OCI-LY7 (cell line): ENCODE measurements around the gene MT1HL1. TPM values are rescaled to one million over a fixed set of nuclear protein-coding genes. Genes with fewer than 3 reads are reported as not detected.

Experiments
- BruUV-seq: library from RNA; stranded (reverse); fragments of 400-500 nt; replicated peaks from 2 replicates; lab custom pipeline; 2021; lab: Mats Ljungman, UMichigan
- CTCF ChIA-PET: fragments of 300-600 bp; sonication (Branson Sonifier 250); formaldehyde crosslinking; loops from one replicate; lab custom pipeline; 2022; ENCODE audit warnings: antibody characterized with exemption; ENCODE audit not compliant: unreplicated experiment; lab: Charles Lee
- POLR2A ChIA-PET: fragments of 300-600 bp; sonication (Branson Sonifier 250); formaldehyde crosslinking; loops from one replicate; lab custom pipeline; 2022; ENCODE audit warnings: antibody characterized with exemption; lab: Charles Lee
- DNase-seq: peaks from one replicate; pipeline ENCODE4 v3.0.0-alpha.2; 2015; ENCODE audit warnings: low spot score
- H2AFZ ChIP-seq: fragments of 200-600 bp; sonication (generic), shearing (Covaris generic); 2 replicates; pipeline ENCODE4 v1.6.1; 2014; ENCODE audit warnings: mild to moderate bottlenecking, antibody characterized with exemption, low read length, moderate library complexity
- H3K27ac ChIP-seq: fragments of 200-600 bp; sonication (generic); 2 replicates; pipeline ENCODE4 v1.5.1; 2014; ENCODE audit warnings: mixed run types, low read depth, mild to moderate bottlenecking, moderate library complexity, low read length, inconsistent platforms; ENCODE audit not compliant: poor library complexity, severe bottlenecking
- H3K36me3 ChIP-seq: fragments of 200-600 bp; sonication (generic); 2 replicates; pipeline ENCODE4 v1.6.1; 2014; ENCODE audit warnings: mild to moderate bottlenecking, antibody characterized with exemption, low read length, moderate library complexity, mixed read lengths; ENCODE audit not compliant: insufficient read depth
- H3K4me1 ChIP-seq: fragments of 200-600 bp; sonication (generic); 2 replicates; pipeline ENCODE4 v1.5.1; 2014; ENCODE audit warnings: mild to moderate bottlenecking, low read length; ENCODE audit not compliant: insufficient read depth, poor library complexity, severe bottlenecking
- H3K4me2 ChIP-seq: fragments of 200-600 bp; sonication (generic); 2 replicates; pipeline ENCODE4 v1.6.1; 2014; ENCODE audit warnings: mild to moderate bottlenecking, low read length
- H3K4me3 ChIP-seq: fragments of 200-600 bp; sonication (generic); 2 replicates; pipeline ENCODE4 v1.5.1; 2014; ENCODE audit warnings: mild to moderate bottlenecking, low read depth, low read length; ENCODE audit not compliant: poor library complexity, severe bottlenecking
- H3K79me2 ChIP-seq: fragments of 200-600 bp; sonication (generic); 2 replicates; pipeline ENCODE4 v1.6.1; 2016; ENCODE audit warnings: low read depth, mild to moderate bottlenecking, low read length, moderate library complexity, mixed read lengths; ENCODE audit not compliant: insufficient read depth
- H3K9me2 ChIP-seq: fragments of 200-600 bp; sonication (generic); 2 replicates; pipeline ENCODE4 v1.6.1; 2016; ENCODE audit warnings: mild to moderate bottlenecking, low read length, mixed read lengths; ENCODE audit not compliant: insufficient read depth
- H3K9me3 ChIP-seq: fragments of 200-600 bp; sonication (generic); 2 replicates; pipeline ENCODE4 v1.6.1; 2014; ENCODE audit warnings: mild to moderate bottlenecking, mixed run types, low read length, mixed read lengths
- H4K20me1 ChIP-seq: fragments of 200-600 bp; sonication (generic); 2 replicates; pipeline ENCODE4 v1.6.1; 2014; ENCODE audit warnings: mild to moderate bottlenecking, antibody characterized with exemption, low read length, moderate library complexity, mixed read lengths; ENCODE audit not compliant: insufficient read depth
- CTCF ChIP-seq: fragments of 200-600 bp; sonication (generic); conservative IDR thresholded peaks from 2 replicates; pipeline ENCODE4 v1.5.1; 2014; ENCODE audit warnings: mild to moderate bottlenecking, antibody characterized with exemption, low read length, moderate library complexity, mixed read lengths
- EZH2phosphoT487 ChIP-seq: fragments of 200-600 bp; sonication (generic); IDR thresholded peaks from 2 replicates; pipeline ENCODE4 v1.6.1; 2018; ENCODE audit warnings: low read depth, borderline replicate concordance, mild to moderate bottlenecking, mixed run types, antibody characterized with exemption, low read length, moderate library complexity, mixed read lengths
- intact Hi-C: fragments of 100-400 bp; cut with micrococcal nuclease; formaldehyde crosslinking; loops from one replicate; pipeline ENCODE4 v1.10.0; 2022; ENCODE audit not compliant: unreplicated experiment
- total RNA-seq, 2 experiments: library from RNA; depleted of rRNA in 1 of 2; stranded (reverse); fragments of >200 nt in 1 of 2; shearing (Covaris generic) in 1 of 2; gene quantifications; 2 replicates each; pipeline ENCODE4 v1.2.3, GENCODE V29; 2014 to 2022

MT1HL1 gene
- total RNA-seq, 2 experiments from 2014 or later: not detected

- no peak for DNase-seq
- ChIA-PET POLR2A (interaction anchor here (1.4 kb wide), 1 partner anchor 10 kb away, joined by 3 read pairs; no protein-coding TSS in a partner anchor), CTCF (interaction anchor here (0.6 kb wide), 1 partner anchor 854 kb away, joined by 4 read pairs; no protein-coding TSS in a partner anchor)
- Histone ChIP-seq H3K27ac (no peak overlapping the region), H2AFZ (no peak overlapping the region), H3K36me3 (no peaks in the 10 kb centered on the region), H3K4me3 (no peak overlapping the region), H3K9me2 (no peaks in the 10 kb centered on the region), H3K79me2 (no peaks in the 10 kb centered on the region), H3K4me2 (no peak overlapping the region), H3K4me1 (no peaks in the 10 kb centered on the region), H3K9me3 (no peaks in the 10 kb centered on the region), H4K20me1 (no peaks in the 10 kb centered on the region)
- no TSS peak for BruUV-seq
- intact Hi-C loops: no loop called here
- TF ChIP-seq EZH2phosphoT487 (no peak), CTCF (no peak)
Observed at GRCh38 chr1:236957235-236957634, 47.0 kb downstream of the MT1HL1 start.

Other genes with a start within 250 kb of the MT1HL1 start
- 22.3 and 23.0 TPM in 2 replicates for gene MTR, start 209.1 kb downstream of the MT1HL1 start, total RNA-seq (2014; rRNA removed; shearing (Covaris generic))
- gene MTR, start 209.1 kb downstream of the MT1HL1 start, total RNA-seq (2022): 59.0 and 63.8 TPM in 2 replicates
- not detected in 2 replicates for gene RYR2, start 37.7 kb upstream of the MT1HL1 start, total RNA-seq (2014; rRNA removed; shearing (Covaris generic))
- gene RYR2, start 37.7 kb upstream of the MT1HL1 start, total RNA-seq (2022): not detected in 2 replicates